Heart left ventricle (tissue), 16 donors: Measurements from ENCODE around the gene DHRS12. TPM values are rescaled to one million over a fixed set of nuclear protein-coding genes. Genes with fewer than 3 reads are reported as not detected.

Experiments used
- ATAC-seq, 4 donors: fragments of 200-7000 bp; cut with Tn5 transposase; one replicate each; pipeline ENCODE4 v1.9.1; 2020 to 2022; ENCODE audit warnings: moderate library complexity in 4 of 4, mild to moderate bottlenecking in 3 of 4, moderate number of reproducible peaks in 1 of 4
- DNase-seq, 5 donors: peaks; one replicate each; pipeline ENCODE4 v3.0.0-alpha.2; 2020
- H3K27ac ChIP-seq, 12 donors: fragments of 200-600 bp; sonication (generic) in 4 of 12; one replicate each; pipeline versions ENCODE4 v1.5.0 to v1.8.0; 2016 to 2022; ENCODE audit warnings: mild to moderate bottlenecking in 2 of 12
- H3K27me3 ChIP-seq, 9 donors: fragments of 200-600 bp; sonication (generic) in 2 of 9; one replicate each; pipeline versions ENCODE4 v1.5.1 to v1.8.0; 2016 to 2022; ENCODE audit warnings: mild to moderate bottlenecking in 3 of 9
- H3K36me3 ChIP-seq, 9 donors: fragments of 200-600 bp; sonication (generic) in 2 of 9; one replicate each; pipeline versions ENCODE4 v1.5.0 to v1.8.0; 2018 to 2022; ENCODE audit warnings: mild to moderate bottlenecking in 2 of 9
- H3K4me1 ChIP-seq, 12 donors: fragments of 200-600 bp; sonication (generic) in 4 of 12; one replicate each; pipeline versions ENCODE4 v1.5.0 to v1.8.0; 2016 to 2022; ENCODE audit warnings: mild to moderate bottlenecking in 3 of 12
- H3K4me3 ChIP-seq, 12 donors: fragments of 200-600 bp; sonication (generic) in 4 of 12; one replicate each; pipeline versions ENCODE4 v1.5.0 to v1.8.0; 2017 to 2022; ENCODE audit warnings: mild to moderate bottlenecking in 9 of 12, moderate library complexity in 4 of 12
- H3K9me3 ChIP-seq, 12 donors: fragments of 200-600 bp; sonication (generic) in 4 of 12; one replicate each; pipeline versions ENCODE4 v1.5.0 to v1.8.0; 2016 to 2022; ENCODE audit warnings: mild to moderate bottlenecking in 1 of 12
- POLR2A ChIP-seq, 2 donors: fragments of 450-650 bp; IDR thresholded peaks; one replicate each; pipeline ENCODE4 v1.6.1; 2017; ENCODE audit warnings: antibody characterized with exemption in 2 of 2, mild to moderate bottlenecking in 2 of 2, moderate library complexity in 2 of 2
- WGBS, 4 donors: extraction: QIAGEN DNeasy Blood & Tissue Kit in 2 of 4; methylation state at CpG; one replicate each; pipeline versions ENCODE4 v1.1.5 to v1.1.7; 2013 to 2018; 5-methylcytosine and 5-hydroxymethylcytosine counted together
- intact Hi-C, 10 donors: fragments of 100-400 bp; cut with DNase I; formaldehyde crosslinking; loops; one replicate each; pipeline versions ENCODE4 v1.11.1 to v1.14.2; 2022
- polyA plus RNA-seq, 2 donors: library from polyadenylated mRNA; stranded (reverse); fragments of 200-250 nt; gene quantifications; one replicate each; pipeline ENCODE4 v1.2.3, GENCODE V29; 2013
- total RNA-seq, 9 donors: library from RNA; depleted of rRNA in 2 of 9; stranded (reverse); fragments of >200 nt in 2 of 9; fragmentation: NEBNext Ultra II Directional in 3 of 9; extraction: Animal tissue kit (Norgen Biotek cat#: 25700) in 3 of 9; gene quantifications; one replicate each; pipeline versions ENCODE4 v1.1.0 to v1.2.4, GENCODE V29; 2016 to 2023
- TF ChIP-seq, protein P1 (sequence below), 12 donors: fragments of 200-600 bp; sonication (generic) in 4 of 12; IDR thresholded peaks; one replicate each; pipeline versions ENCODE4 v1.5.0 to v1.8.0; 2018 to 2022; ENCODE audit warnings: antibody characterized with exemption in 12 of 12, mild to moderate bottlenecking in 5 of 12
- donor health status: ischemic (EF 13 %, LVEDD 7.1; RV severe dilation, severe dysfunction).
- donor health status: healthy with polysubstance abuse.
- donor health status: DM: no; HTN: yes; CAD: no.
- donor health status: DM: no; HTN: no; CAD: no.
- donor health status: ischemic (EF 25% LVEDD 6.9; RV normal size, moderate dysfunction).
- donor health status: ischemic (EF 25% LVEDD 5.7; RV mildly dilated, moderate dysfunction).
- donor health status: healthy.
- donor health status: DM: yes; HTN: yes; CAD: no.
- donor health status: ischemic (EF 35%, LVEDD 5.7; RV mildly dilated, moderate dysfunction).
- donor health status: nonischemic (EF 11% LVEDD 7.7; RV severe dilation, severe dysfunction).
- donor health status: DM: yes; HTN: yes; CAD: no.
- donor health status: PGD.
- donor health status: ischemic (EF 29% LVEDD 5.4; RV normal size, mild dysfunction).
- donor health status: nonischemic (EF 23%, LVEDD 6.1; RV moderate dilation, normal function).

Gene DHRS12
- total and polyA plus RNA-seq, 11 donors = 3.9 to 13.9 (median 12.1) TPM

DNA sequence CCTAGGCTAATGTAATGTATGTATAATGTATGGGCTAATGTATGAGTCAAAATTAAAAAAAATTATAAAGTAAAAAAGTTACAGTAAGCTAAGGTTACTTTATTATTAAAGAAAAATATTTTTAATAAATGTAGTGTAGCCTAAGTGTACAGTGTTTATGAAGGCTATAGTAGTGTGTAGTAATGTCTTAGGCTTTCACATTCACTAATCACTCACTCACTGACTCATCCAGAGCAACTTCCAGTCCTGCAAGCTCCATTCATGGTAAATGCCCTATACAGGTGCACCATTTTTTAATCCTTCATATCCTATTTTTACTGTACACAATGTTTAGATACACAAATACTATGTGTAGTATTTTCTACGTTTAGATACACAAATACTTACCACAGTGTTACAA, 42.8 kb upstream of the DHRS12 start:
- TF ChIP-seq, protein P1, sequence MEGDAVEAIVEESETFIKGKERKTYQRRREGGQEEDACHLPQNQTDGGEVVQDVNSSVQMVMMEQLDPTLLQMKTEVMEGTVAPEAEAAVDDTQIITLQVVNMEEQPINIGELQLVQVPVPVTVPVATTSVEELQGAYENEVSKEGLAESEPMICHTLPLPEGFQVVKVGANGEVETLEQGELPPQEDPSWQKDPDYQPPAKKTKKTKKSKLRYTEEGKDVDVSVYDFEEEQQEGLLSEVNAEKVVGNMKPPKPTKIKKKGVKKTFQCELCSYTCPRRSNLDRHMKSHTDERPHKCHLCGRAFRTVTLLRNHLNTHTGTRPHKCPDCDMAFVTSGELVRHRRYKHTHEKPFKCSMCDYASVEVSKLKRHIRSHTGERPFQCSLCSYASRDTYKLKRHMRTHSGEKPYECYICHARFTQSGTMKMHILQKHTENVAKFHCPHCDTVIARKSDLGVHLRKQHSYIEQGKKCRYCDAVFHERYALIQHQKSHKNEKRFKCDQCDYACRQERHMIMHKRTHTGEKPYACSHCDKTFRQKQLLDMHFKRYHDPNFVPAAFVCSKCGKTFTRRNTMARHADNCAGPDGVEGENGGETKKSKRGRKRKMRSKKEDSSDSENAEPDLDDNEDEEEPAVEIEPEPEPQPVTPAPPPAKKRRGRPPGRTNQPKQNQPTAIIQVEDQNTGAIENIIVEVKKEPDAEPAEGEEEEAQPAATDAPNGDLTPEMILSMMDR (IDR thresholded peaks at IDR 0.05) = no peak
- no peak for TF ChIP-seq POLR2A (IDR thresholded peaks at IDR 0.05)
- DNase-seq (no peak), ATAC-seq (no peak)
- intact Hi-C loops = loop anchor here in 2 of 10 donors (5.0 to 10.0 kb wide), 2 partner anchors 278 to 281 kb away; partner anchors contain the start of gene NEK5 (in 2 of the 2)
- WGBS, 4 donors = 75 to 96% (median 85%) methylated on average over 1 of the region's 1 CpG
- H3K4me3 ChIP-seq = no peak overlapping the region
- H3K27ac ChIP-seq = no peak overlapping the region
- no peaks in the 10 kb centered on the region for H3K36me3 ChIP-seq
- peaks cover 0 to 16% (median 0%) of the 10 kb centered on the region in 12 donors for H3K4me1 ChIP-seq
- H3K27me3 ChIP-seq = peaks cover 0 to 5% (median 0%) of the 10 kb centered on the region in 9 donors
- H3K9me3 ChIP-seq = no peaks in the 10 kb centered on the region

DNA sequence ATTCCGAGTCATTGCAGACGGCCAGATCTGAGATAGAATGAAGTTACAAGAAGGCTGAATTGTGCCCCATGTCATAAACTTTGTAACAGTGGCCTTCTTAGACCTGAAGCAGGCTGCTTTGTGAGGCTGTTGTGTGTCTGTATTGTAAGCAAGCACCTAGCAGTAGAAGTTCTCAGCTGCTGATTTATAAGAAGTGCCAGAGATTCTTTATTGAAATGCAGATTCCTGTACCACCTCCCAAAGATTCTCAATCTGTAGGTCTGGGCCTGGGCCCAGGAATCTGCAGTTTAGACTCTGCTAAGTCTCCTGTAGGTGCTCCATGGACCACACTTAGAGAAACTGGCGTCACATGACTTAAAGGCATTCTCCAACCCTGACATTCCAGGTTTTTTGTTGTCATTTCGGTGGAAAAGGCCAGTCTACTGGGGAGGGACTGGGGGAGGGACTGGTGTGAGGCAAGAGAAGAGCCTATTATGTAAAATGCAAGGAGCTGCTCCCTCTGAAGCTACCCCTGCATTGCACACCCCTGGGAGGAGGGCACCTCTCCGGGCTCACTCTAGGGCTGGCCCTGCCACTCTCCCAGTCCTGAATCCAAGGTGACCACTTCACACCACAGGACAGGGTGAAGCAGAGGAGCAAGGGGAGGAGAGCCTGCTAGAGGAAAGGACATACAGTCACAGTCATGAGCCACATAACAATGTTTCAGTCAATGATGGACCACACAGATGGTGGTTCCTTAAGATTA, 41.8 kb upstream of the DHRS12 start:
- Histone ChIP-seq H3K4me1 (peaks cover 0 to 16% (median 0%) of the 10 kb centered on the region in 12 donors), H3K9me3 (no peaks in the 10 kb centered on the region), H3K36me3 (no peaks in the 10 kb centered on the region), H3K27me3 (peaks cover 0 to 5% (median 0%) of the 10 kb centered on the region in 9 donors), H3K27ac (no peak overlapping the region), H3K4me3 (no peak overlapping the region)
- intact Hi-C loops = loop anchor here in 2 of 10 donors (5.0 to 10.0 kb wide), 2 partner anchors 279 to 282 kb away; partner anchors contain the start of gene NEK5 (in 2 of the 2)
- no peak for ATAC-seq
- no peak for DNase-seq
- TF ChIP-seq, protein P1 (IDR thresholded peaks at IDR 0.05) = no peak
- no peak for TF ChIP-seq POLR2A (IDR thresholded peaks at IDR 0.05)
- WGBS, 4 donors = 50 to 87% (median 75%) methylated on average over 4 to 5 of the region's 5 CpGs

DNA sequence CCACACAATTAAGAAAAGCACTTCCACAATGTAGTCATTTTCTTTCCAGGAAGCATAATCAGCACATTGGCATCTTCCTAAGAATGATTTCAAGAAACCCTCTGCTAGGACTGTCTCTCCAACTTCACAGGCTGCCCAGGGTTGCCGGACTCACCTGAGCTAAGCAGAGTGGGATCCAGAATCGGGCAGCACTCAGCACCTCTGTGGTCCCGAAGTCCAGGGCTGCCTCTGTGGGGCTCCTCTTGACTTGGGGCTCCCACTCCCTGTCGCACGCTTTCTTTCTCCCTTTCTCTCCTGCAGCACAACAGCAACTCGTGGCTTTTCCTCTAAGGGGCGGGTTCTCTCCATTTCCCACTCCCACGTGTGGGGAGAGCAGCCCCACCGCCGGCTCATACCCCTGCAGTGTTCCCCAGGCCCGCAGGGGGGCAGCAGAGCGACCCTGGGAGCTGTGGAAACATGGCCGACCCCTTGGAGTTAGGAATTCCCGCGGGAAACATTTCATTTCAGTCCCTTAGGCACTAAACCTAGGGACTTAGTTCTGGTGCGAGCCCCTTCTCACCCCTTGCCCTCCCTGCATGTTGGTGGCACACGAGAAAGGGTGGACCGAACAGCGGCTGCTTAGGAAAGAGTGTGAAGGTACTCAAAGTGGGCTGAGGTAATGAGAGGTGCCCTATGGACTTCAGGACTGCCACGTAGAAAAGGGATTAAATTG, 41.1 kb upstream of the DHRS12 start, which contains the start of gene TMEM272:
Gene TMEM272 (minus strand): TSS at position 316 of the 712 bp plus-strand sequence. CDS start 6,647 bp downstream, outside the sequence.
- 35 to 48% (median 38%) methylated on average over 20 of the region's 20 CpGs for WGBS, 4 donors
- Histone ChIP-seq H3K36me3 (no peaks in the 10 kb centered on the region), H3K4me3 (peak within 1 kb of the TSS in 1 of 12 donors; percentile 26), H3K27me3 (peaks cover 0 to 5% (median 0%) of the 10 kb centered on the region in 9 donors), H3K4me1 (peaks cover 0 to 16% (median 0%) of the 10 kb centered on the region in 12 donors), H3K27ac (no peak within 1 kb of the TSS), H3K9me3 (no peaks in the 10 kb centered on the region)
- ATAC-seq (peak in 3 of 4 donors; percentile 79 to 91 (median 82)), DNase-seq (peak in 4 of 5 donors; percentile 34 to 75 (median 45))
- TF ChIP-seq POLR2A (IDR thresholded peaks at IDR 0.05) = no peak
- TF ChIP-seq, protein P1 (IDR thresholded peaks at IDR 0.05) = peak; percentile 73 to 95 (median 86)
- intact Hi-C loops = loop anchor here in 2 of 10 donors (5.0 to 10.0 kb wide), 2 partner anchors 280 to 282 kb away; partner anchors contain the start of gene NEK5 (in 2 of the 2)
